GM19324 (cell line): ENCODE measurements around the gene TULP4.
"Not testable (repeated sequence)": the region's sequence is repeated elsewhere in the genome, so short reads cannot be mapped to it uniquely, and the experiment has no call there.

Experiments used
- ATAC-seq: cut with Tn5 transposase; IDR thresholded peaks from one replicate; pipeline ENCODE4 v1.9.1; 2021; ENCODE audit warnings: mild to moderate bottlenecking, moderate library complexity; ENCODE audit not compliant: unreplicated experiment, low FRiP score

The TULP4 gene

GRCh38 chr6:158517581-158517980 lies 205.3 kb downstream of the TULP4 start:
- ATAC-seq, result no peak

DNA sequence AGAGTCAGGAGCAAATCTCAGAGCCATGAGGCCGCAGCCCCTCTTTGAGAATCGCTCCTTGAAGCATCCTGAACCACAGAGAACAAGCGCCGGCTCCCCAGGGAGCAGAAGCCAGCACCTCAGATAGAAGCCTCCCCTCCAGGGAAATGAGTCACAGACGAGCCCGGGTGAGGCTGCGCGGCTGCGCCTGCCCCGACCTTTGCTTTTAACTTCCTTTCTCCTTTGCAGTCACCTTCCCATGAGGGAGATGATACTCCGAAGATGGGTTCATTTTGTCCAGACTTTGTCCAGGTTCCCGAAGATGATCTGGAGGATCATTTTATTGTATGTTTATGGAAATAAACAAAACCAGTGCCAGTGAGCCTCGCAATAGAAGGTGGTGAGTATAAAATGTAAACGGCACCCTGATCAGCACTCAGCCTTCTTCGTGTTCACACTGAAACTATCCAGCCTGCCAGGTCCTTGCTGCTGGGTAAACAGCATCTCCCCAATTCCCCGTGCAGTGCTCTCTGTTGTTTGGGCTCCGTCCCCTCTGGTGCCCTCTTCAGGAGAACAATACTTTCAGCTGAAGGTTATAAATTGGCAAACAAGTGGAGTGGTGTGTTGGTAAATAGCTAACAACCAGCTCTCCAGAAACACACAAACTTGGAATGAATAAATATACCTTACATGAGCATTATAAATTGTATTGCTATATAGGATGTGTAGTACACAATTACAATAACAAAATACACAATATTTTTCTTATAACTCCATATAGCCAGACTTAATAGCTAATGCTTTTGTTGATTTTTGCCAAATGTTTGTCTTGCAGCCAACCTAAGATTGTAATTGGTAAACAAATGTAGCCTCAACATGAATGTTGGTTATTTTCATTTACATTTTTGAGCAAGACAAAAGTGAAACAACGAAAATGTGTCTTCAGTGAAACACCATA lies 206.2 kb downstream of the TULP4 start:
- ATAC-seq, result peak; percentile 71

- ATAC-seq, result no peak
Measured at GRCh38 chr6:158519300-158519699, 207.0 kb downstream of the TULP4 start.

GRCh38 chr6:158519761-158520160 lies 207.5 kb downstream of the TULP4 start:
- no peak for ATAC-seq

DNA sequence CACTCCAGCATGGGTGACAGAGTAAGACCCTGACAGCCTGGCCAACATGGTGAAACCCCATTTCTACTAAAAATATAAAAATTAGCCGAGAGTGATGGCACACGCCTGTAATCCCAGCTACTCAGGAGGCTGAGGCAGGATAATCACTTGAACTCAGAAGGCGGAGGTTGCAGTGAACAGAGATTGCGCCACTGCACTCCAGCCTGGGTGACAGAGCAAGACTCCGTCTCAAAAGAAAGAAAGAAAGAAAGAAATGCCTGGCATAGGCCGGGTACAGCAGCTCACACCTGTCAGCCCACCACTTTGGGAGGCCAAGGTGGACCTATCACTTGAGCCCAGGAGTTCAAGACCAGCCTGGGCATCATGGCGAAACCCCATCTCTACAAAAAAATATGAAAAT lies 208.7 kb downstream of the TULP4 start:
- ATAC-seq, result not testable (repeated sequence)

DNA sequence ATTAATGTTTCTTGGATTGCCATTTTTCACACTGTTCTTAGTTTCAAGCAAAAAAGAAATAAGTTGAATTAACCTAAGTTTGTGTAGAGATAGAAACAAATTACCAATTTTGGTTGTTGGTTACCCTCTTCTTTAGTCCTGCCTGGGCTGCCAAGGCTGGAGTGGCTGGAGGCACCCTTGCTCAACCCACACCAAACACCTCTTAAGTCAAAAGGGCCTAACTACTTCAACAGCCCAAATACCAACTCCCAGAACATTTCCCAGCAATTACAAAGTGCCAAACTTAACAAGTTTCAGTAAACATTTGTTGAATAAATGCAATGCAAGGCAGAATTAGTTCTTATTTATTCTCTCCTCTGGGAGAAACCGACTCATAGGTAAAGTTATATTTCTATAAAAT lies 209.5 kb downstream of the TULP4 start:
- no peak for ATAC-seq

DNA sequence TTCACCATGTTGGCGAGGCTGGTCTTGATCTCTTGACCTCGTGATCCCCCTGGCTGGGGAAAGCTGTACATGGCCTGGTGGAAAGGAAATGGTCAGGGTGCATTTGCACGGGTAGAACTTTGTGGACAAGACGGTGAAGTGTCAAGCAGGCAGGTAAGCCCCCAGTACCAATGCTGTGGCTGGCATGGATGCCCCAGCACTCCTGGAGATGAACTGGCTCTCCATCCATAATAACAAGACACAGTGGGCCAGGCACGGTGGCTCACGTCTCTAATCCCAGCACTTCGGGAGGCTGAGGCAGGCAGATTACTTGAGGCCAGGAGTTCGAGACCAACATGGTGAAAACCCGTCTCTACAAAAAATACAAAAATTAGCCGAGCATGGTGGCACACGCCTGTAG lies 210.4 kb downstream of the TULP4 start:
- ATAC-seq, result no peak

DNA sequence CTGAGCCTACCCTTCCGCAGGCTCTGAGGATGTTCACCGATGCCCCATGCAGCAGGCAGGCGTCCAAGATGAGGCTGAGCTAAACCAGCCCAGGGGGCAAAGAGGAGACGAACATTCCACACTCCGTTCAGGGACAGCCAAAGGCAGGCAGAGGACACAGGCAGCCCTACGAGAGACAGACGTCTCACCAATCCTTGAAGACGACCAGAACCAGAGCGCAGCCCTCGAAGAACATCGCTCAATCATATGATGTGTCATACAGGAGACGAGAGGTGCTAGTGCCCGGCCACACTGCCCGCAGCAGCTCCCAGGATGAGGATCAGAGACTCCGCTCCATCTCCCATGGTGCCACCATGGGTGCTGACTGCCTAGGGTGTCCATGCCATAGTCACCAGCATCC lies 212.0 kb downstream of the TULP4 start:
- ATAC-seq, result no peak

- ATAC-seq, result not testable (repeated sequence)
Measured at GRCh38 chr6:158527858-158528257, 215.6 kb downstream of the TULP4 start.

- ATAC-seq, result no peak
Measured at GRCh38 chr6:158528826-158529225, 216.6 kb downstream of the TULP4 start.

DNA sequence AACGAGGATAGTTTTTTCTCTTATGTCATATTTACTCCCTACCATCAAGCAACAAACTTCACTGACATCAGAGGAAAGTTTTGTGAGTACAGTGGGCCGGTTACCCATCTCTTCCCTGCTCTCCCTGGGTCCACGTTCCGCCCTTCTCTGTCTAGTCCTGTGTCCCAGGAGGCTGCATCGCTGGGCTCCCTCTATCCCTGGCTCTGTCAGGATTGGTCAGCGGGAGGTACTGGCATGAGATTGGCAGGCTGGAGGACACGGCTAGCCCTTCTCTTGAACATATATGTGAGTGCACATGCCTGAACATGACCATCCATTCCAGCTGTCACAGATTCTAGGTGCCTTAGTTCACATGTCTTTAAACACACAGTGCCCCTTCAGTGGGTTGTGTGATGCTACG lies 217.4 kb downstream of the TULP4 start:
- no peak for ATAC-seq

GRCh38 chr6:158531566-158531965 lies 219.3 kb downstream of the TULP4 start:
- no peak for ATAC-seq

GRCh38 chr6:158531970-158532369 lies 219.7 kb downstream of the TULP4 start:
- ATAC-seq, result no peak

DNA sequence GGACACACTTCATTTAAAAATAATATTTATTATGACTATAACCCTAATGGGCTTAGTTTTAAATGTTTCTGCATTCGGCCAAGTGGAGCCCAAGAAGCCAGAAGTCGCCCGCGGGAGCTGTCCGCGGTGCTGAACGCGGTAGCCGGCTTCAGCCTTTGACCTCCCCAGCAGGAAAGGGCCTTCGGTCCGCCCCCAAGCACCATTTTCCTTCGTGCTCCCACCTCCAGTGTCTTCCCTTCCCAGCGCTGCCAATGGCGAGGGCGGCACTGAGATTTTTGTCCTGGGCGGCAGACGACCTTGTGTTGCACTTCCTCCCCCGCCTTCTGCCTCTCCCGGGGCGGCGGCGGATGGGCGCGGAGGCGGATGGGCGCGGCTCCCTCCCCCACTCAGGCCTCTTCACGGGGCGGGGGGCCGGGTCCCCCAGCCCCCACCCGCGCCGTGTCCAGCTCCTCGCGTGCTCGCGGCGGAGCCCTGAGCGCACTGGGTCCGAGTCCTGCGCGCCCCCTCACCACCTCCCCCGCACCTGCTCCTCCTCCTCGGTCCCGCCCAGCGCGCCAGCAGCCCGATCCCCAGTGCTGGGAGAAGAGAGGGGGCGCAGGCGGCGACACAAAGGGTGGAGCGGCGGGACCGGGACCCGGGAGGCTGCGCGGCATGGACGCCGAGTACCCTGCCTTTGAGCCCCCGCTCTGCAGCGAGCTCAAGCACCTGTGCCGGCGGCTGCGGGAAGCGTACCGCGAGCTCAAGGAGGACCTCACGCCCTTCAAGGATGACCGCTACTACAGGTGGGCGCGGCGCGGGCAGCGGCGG lies 224.0 kb downstream of the TULP4 start:
- no peak for ATAC-seq

DNA sequence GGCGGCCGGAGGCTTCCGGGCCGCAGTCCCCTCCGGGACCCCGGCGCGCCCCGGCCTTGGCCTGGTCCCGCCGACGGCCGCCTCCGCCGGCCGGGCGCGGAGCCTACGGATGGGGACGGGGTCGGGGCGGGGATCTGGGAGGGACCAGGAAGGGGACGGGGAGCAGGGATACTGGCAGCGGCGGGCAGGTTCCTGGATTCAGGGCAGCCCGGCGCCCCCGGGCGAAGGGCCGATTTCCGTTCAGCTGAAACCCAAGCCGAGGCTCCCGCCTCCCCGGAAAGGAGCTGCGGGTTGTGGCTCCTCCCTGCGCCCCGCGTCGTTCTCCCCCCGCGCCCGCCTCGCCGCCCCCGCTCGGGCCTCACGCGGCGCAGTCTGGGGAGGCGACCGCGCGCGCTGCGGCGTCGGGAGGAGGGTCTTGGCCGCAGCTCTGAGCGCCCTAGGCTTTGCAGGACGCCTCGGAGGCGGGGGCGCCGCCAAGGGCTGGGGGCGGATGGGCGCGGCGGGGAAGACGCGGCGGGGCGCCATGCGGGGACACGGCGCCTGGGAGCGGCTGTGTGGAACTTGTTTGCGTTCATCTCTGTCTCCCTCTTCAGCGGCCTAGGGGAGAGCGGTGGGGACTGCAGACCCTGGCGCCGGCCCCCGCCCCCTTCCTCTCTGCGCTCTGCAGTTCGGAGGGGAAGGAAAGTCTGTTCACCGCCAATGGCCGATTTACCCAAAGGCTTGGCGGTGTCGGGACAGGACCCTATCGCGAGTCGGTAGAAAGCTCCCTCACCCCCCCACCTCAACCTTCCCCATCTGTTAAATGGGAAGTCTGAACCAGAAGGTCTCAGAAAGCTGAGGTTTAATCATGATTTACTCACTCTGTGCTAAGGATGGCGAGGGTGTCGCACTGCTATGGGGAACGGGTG lies 224.9 kb downstream of the TULP4 start:
- no peak for ATAC-seq

GRCh38 chr6:158538741-158539140 lies 226.5 kb downstream of the TULP4 start:
- no peak for ATAC-seq

DNA sequence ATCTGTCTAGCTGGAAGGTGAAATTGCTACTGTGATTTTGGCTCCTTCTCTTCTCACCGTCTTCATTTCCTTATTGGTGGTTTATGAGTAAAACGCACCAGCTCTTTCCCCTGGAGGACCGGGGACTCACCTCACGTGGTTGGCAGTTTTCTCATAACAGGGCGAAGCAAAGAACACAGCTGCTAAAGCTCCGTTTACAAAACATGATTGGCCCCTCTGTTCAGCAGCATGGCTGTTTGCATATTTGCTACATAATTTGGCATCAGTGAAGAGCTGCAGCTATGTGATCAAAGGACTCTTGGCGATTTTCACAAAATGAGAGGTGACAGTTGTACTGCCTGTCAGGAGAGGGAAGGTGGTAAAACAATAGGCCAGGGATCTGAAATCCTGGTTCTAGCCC lies 227.1 kb downstream of the TULP4 start:
- no peak for ATAC-seq

DNA sequence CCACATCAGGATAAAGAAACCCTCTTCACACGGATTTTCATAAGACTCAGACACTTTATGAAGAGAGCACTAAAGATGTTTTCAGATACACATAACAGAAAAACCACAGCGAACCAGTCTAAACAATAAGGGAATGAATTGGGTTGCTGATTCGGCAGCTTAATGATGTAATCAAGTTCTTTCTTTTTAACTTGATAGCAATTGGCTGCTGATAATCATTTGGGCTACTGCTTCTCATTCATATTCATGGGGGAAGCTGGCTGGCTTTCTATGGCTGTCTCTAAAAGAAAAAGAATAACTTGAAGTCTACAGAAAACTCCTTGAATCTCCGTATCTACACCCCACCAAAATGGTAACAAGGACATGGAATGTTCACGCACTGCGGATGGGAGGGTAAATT lies 227.6 kb downstream of the TULP4 start:
- ATAC-seq, result no peak

DNA sequence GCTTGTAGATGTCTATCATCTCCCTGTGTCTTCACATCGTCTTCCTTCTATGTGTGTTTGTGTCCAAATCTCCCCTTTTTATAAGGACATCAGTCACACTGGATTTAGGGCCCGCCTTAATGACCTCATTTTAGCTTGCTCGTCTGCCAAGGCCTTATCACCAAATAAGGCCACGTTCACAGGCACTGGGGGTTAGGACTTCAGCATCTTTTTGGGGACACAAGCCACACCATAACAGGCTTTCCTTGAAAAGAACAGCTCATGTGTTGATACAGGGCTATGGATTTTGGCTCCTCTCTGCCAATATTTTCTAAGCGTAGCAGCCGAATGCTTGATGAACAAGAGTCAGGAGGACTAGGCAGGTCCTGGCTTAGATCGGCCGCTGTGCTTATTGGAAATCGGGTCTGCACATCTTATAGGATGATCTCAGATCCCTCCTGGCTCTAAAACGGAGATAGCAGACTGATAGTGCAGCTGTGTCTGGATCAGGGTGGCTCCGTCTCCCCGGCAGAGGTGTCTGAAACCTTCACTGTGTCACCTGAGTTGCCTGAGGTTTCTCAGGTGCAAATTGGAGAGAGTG lies 231.4 kb downstream of the TULP4 start:
- ATAC-seq, result no peak

GRCh38 chr6:158544428-158544827 lies 232.2 kb downstream of the TULP4 start:
- ATAC-seq, result no peak
